Activated T-helper 17 cell treated with anti-CD3 and anti-CD28 coated beads, Interleukin-2, amount 50 U/mL, for 72 hours (primary cell): ENCODE data around the gene CLIP4. TPM values are rescaled to one million over a fixed set of nuclear protein-coding genes. Genes with fewer than 3 reads are reported as not detected.
"Not testable (repeated sequence)": the region's sequence is repeated elsewhere in the genome, so short reads cannot be mapped to it uniquely, and the experiment has no call there.

ENCODE experiments used
- ATAC-seq: fragments of 150-1000 bp; cut with Tn5 transposase; replicated peaks from 2 replicates; pipeline ENCODE4 v1.10.0; 2021; ENCODE audit warnings: mild to moderate bottlenecking, moderate library complexity
- H3K27ac Mint-ChIP-seq: one replicate; pipeline ENCODE4 v1.8.0; 2022; ENCODE audit warnings: mixed read lengths
- H3K27me3 Mint-ChIP-seq: one replicate; pipeline ENCODE4 v1.8.0; 2022; ENCODE audit warnings: mixed read lengths
- H3K36me3 Mint-ChIP-seq: one replicate; pipeline ENCODE4 v1.8.0; 2022; ENCODE audit warnings: low read depth, mild to moderate bottlenecking, mixed read lengths
- H3K4me1 Mint-ChIP-seq: one replicate; pipeline ENCODE4 v1.8.0; 2022; ENCODE audit warnings: mixed read lengths
- H3K4me3 Mint-ChIP-seq: one replicate; pipeline ENCODE4 v1.8.0; 2022; ENCODE audit warnings: mild to moderate bottlenecking, mixed read lengths
- H3K9me3 Mint-ChIP-seq: one replicate; pipeline ENCODE4 v1.8.0; 2022; ENCODE audit warnings: mixed read lengths
- total RNA-seq, 2 donors: library from RNA; stranded (reverse); gene quantifications; one replicate each; pipeline ENCODE4 v1.2.3, GENCODE V29; 2022

The CLIP4 gene
- total RNA-seq, 2 donors from 2014 or later, result 23.3 to 24.5 TPM

DNA sequence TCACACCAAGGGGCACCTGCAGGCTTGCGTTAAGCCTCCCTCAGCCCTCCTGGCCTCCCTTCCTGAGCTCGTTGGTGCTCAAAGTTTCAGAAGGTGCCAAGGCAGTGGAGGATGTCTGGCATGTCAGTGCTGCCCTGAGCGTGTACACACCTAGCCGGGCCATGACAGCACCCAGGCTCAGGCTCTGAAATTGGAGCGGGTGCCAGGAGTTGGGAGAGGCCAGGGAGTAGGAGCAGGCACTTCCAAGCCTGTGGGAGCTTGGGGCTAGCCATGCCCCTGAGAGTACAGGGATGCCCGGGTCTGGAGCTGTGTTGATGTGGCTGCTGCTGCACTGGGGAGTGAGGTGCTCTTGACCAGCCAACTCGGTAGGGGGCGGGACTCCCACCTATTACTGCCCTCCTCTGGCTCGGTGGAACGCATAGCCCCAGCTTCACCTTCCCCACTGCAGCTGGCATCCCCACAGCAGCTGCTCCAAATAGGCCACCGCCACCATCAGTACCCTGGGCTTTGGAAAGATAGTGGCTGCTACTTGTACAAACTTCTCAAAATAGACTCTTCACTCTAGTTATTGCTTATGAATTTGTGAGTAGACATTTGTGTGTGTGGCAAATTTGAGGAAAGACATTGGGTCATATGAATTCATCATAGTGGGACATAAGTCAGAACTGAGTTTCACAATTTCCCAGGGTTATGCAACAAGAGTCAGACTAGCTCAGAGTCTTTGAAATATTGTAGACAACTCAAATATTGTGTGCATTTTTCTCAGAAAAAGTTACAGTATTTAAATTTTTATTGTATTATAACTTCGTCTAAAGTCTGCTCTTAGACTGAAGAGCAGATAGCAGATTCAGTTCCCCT, 34.1 kb upstream of the CLIP4 start:
- H3K4me3 Mint-ChIP-seq, result no peak overlapping the region
- H3K36me3 Mint-ChIP-seq, result no peaks in the 10 kb centered on the region
- H3K9me3 Mint-ChIP-seq, result no peaks in the 10 kb centered on the region
- no peaks in the 10 kb centered on the region for H3K4me1 Mint-ChIP-seq
- H3K27ac Mint-ChIP-seq, result no peak overlapping the region
- no peak for ATAC-seq
- H3K27me3 Mint-ChIP-seq, result no peaks in the 10 kb centered on the region

DNA sequence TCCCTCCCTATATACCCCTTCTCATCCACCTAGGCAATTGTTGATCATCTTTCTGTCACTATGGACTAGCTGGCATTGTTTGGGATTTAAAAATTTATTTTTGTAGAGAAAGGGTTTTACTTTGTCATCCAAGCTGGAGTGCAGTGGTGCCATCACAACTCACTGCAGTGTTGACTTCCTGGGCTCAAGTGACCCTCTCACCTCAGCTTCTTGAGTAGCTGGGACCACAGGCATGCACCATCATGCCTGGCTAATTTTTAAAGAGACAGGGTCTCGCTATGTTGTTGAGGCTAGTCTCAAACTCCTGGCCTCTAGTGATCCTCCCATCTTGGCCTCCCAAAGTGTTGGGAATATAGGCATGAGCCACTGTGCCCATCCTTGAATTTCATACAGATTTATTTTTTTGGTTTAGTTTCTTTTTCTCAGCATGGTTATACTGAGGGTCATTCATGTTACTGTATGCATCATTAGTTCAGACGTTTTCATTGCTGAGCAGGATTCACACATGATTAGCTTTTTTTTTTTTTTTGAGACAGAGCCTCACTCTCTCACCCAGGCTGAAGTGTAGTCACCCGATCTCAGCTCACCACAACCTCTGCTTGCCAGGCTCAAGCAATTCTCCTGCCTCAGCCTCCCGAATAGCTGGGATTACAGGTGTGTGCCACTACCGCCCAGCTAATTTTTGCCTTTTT, 32.3 kb upstream of the CLIP4 start:
- no peak for ATAC-seq
- Mint-ChIP-seq H3K27me3 (no peaks in the 10 kb centered on the region), H3K4me3 (no peak overlapping the region), H3K4me1 (no peaks in the 10 kb centered on the region), H3K36me3 (no peaks in the 10 kb centered on the region), H3K27ac (no peak overlapping the region), H3K9me3 (no peaks in the 10 kb centered on the region)

- ATAC-seq, result no peak
- no peak overlapping the region for H3K27ac Mint-ChIP-seq
- no peaks in the 10 kb centered on the region for H3K36me3 Mint-ChIP-seq
- no peaks in the 10 kb centered on the region for H3K4me1 Mint-ChIP-seq
- H3K9me3 Mint-ChIP-seq, result no peaks in the 10 kb centered on the region
- no peaks in the 10 kb centered on the region for H3K27me3 Mint-ChIP-seq
- no peak overlapping the region for H3K4me3 Mint-ChIP-seq
Observed at GRCh38 chr2:29084554-29084953, 30.7 kb upstream of the CLIP4 start.

DNA sequence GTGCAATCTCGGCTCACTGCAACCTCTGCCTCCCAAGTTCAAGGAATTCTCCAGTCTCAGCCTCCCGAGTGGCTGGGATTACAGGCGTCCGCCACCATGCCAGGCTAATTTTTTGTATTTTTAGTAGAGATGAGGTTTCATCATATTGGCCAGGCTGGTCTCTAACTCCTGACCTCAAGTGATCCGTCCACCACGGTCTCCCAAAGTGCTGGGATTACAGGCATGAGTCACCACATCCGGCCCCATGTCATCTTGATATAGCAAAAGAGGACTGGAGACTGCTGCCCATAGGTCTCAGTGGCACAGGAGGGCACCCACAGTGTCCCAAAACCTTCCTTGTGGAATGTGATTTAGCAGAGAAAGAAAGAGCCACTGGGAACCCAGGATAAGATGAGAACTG, 24.9 kb upstream of the CLIP4 start:
- not testable (repeated sequence) for H3K9me3 Mint-ChIP-seq, H3K4me3 Mint-ChIP-seq, ATAC-seq, H3K27me3 Mint-ChIP-seq, H3K36me3 Mint-ChIP-seq, H3K27ac Mint-ChIP-seq, H3K4me1 Mint-ChIP-seq

DNA sequence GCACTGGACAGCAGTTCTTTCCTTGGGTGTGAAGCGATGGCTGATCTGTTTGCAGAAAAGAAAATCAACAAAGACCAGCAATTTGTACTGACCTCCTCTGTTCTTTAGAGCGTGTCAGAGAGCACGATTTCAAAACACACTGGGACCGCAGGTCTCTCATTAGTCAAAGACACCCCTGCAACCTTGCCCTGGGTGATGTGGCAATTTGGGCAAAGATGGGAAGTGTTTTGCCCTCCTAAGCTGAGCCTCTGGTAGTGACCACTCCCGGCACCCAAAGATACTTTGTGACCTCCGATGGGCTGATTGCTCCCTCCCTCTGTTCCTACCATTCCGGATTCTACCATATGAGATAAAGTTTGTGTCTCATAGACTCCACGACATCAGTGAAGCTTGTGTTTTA, 18.2 kb upstream of the CLIP4 start:
- Mint-ChIP-seq H3K9me3 (no peaks in the 10 kb centered on the region), H3K4me1 (no peaks in the 10 kb centered on the region), H3K4me3 (no peak overlapping the region), H3K27me3 (peaks cover 3% of the 10 kb centered on the region), H3K36me3 (no peaks in the 10 kb centered on the region), H3K27ac (no peak overlapping the region)
- ATAC-seq, result no peak

DNA sequence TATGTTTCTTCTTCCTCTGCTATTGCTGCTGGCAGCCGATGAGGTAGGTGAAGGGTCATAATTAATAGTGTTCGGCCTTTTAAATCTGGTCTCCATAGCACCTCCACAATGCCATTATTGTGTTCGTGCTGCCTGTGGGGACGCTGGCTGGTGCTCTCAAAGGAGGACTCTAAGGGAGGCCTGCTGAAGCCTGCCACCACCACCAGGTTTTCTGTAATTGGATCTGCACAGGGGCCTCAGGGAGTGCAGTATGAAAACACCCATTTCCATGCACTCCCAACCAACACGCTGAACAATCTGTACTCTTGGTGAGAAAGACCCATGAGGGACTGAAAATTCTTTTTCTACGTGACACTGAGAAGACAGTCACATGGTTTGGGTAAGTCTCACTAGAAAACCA, 17.6 kb upstream of the CLIP4 start:
- H3K27ac Mint-ChIP-seq, result no peak overlapping the region
- ATAC-seq, result no peak
- peaks cover 3% of the 10 kb centered on the region for H3K27me3 Mint-ChIP-seq
- no peaks in the 10 kb centered on the region for H3K9me3 Mint-ChIP-seq
- H3K36me3 Mint-ChIP-seq, result no peaks in the 10 kb centered on the region
- no peaks in the 10 kb centered on the region for H3K4me1 Mint-ChIP-seq
- H3K4me3 Mint-ChIP-seq, result no peak overlapping the region

DNA sequence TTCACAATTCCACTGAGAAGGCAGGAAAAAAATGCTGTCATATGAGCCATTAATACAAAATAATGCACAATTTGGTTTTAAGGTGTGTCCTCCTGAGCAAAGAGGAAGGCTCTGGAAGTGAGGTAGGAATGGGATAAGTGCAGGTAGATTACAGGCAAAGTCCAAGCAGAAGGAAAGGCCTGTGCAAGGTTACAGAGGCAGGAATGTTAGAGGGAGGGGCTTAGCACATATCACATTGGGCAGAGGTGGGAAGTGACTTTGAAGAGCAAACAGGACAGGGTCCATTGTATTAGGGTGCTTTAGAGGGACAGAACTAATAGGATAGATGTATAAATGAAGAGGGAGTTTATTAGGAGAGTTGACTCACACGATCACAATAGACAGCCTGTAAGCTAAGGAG, 14.7 kb upstream of the CLIP4 start:
- Mint-ChIP-seq H3K27me3 (peaks cover 3% of the 10 kb centered on the region), H3K4me3 (no peak overlapping the region), H3K9me3 (no peaks in the 10 kb centered on the region), H3K4me1 (no peaks in the 10 kb centered on the region), H3K36me3 (no peaks in the 10 kb centered on the region), H3K27ac (no peak overlapping the region)
- ATAC-seq, result no peak

DNA sequence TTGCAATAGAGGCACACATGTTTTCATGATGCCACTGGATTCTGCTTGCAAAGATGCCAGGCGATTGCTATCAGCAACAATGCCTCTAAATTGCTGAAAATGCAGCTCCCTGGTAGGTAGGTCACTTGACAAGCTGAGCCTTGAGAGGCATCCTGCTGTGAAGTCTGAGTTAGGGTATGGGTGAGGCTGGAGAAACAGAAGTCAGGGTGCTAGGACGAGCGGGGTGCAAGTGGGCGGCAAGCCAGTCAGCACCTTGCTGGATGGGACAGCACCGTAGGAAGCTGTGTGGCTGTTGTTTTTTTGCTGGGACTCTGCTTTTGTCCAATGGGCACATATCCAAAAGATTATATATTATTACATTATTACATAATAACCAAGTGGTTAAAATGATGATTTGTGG, 10.5 kb upstream of the CLIP4 start:
- no peaks in the 10 kb centered on the region for H3K36me3 Mint-ChIP-seq
- no peaks in the 10 kb centered on the region for H3K9me3 Mint-ChIP-seq
- no peak overlapping the region for H3K4me3 Mint-ChIP-seq
- H3K27me3 Mint-ChIP-seq, result peaks cover 3% of the 10 kb centered on the region
- no peak overlapping the region for H3K27ac Mint-ChIP-seq
- H3K4me1 Mint-ChIP-seq, result no peaks in the 10 kb centered on the region
- no peak for ATAC-seq

- Mint-ChIP-seq H3K4me1 (no peaks in the 10 kb centered on the region), H3K27me3 (peaks cover 3% of the 10 kb centered on the region), H3K9me3 (no peaks in the 10 kb centered on the region), H3K27ac (no peak overlapping the region), H3K36me3 (no peaks in the 10 kb centered on the region), H3K4me3 (no peak overlapping the region)
- ATAC-seq, result no peak
Observed at GRCh38 chr2:29105375-29105774, 9.8 kb upstream of the CLIP4 start.

- no peaks in the 10 kb centered on the region for H3K27me3 Mint-ChIP-seq
- H3K9me3 Mint-ChIP-seq, result no peaks in the 10 kb centered on the region
- no peak for ATAC-seq
- no peak overlapping the region for H3K4me3 Mint-ChIP-seq
- no peaks in the 10 kb centered on the region for H3K36me3 Mint-ChIP-seq
- peaks cover 4% of the 10 kb centered on the region for H3K4me1 Mint-ChIP-seq
- H3K27ac Mint-ChIP-seq, result no peak overlapping the region
Observed at GRCh38 chr2:29106256-29106655, 9.0 kb upstream of the CLIP4 start.

DNA sequence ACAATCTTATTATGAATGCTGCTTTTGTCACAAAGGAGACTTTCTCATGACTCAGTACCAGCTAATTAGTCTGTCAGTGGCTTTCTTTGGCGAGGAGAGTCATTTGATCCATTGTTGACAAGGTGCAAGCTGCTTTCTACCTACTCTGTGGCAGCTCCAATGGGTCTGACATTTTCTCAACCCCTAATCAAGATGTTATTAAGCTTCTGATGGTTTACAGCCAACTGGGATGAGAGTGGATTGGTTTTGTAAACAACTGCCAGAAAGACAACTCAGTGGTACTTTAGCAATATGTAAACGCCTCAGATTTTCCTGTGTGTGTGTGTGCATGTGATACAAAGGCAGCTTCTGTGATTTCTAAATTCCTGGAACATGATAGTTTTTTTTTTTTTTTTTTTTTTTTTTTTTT, 8.2 kb upstream of the CLIP4 start:
- no peaks in the 10 kb centered on the region for H3K36me3 Mint-ChIP-seq
- no peak for ATAC-seq

GRCh38 chr2:29107547-29107946, 7.7 kb upstream of the CLIP4 start:
- not testable (repeated sequence) for H3K9me3 Mint-ChIP-seq, H3K4me3 Mint-ChIP-seq, H3K27me3 Mint-ChIP-seq, ATAC-seq, H3K27ac Mint-ChIP-seq, H3K4me1 Mint-ChIP-seq, H3K36me3 Mint-ChIP-seq

More for the DNA sequence above, 8.2 kb upstream of the CLIP4 start:
- Mint-ChIP-seq H3K4me1 (peaks cover 4% of the 10 kb centered on the region), H3K4me3 (no peak overlapping the region), H3K27me3 (no peaks in the 10 kb centered on the region), H3K9me3 (no peaks in the 10 kb centered on the region), H3K27ac (no peak overlapping the region)

GRCh38 chr2:29108225-29108624, 7.0 kb upstream of the CLIP4 start:
- Mint-ChIP-seq H3K36me3 (no peaks in the 10 kb centered on the region), H3K9me3 (no peaks in the 10 kb centered on the region), H3K27ac (no peak overlapping the region), H3K4me3 (no peak overlapping the region), H3K27me3 (no peaks in the 10 kb centered on the region), H3K4me1 (peaks cover 4% of the 10 kb centered on the region)
- ATAC-seq, result no peak

- Mint-ChIP-seq H3K36me3 (no peaks in the 10 kb centered on the region), H3K4me1 (peaks cover 4% of the 10 kb centered on the region), H3K27ac (no peak overlapping the region), H3K4me3 (no peak overlapping the region), H3K9me3 (no peaks in the 10 kb centered on the region), H3K27me3 (no peaks in the 10 kb centered on the region)
- no peak for ATAC-seq
Observed at GRCh38 chr2:29109246-29109645, 6.0 kb upstream of the CLIP4 start.

- ATAC-seq, result peak; percentile 75
- Mint-ChIP-seq H3K4me3 (no peak overlapping the region), H3K4me1 (peaks cover 9% of the 10 kb centered on the region), H3K27me3 (no peaks in the 10 kb centered on the region), H3K36me3 (peaks cover 6% of the 10 kb centered on the region), H3K27ac (no peak overlapping the region), H3K9me3 (no peaks in the 10 kb centered on the region)
Observed at GRCh38 chr2:29110916-29111535, 4.2 kb upstream of the CLIP4 start.
